GM21360 (cell line): Measurements from ENCODE around the gene MAST1.
A peak's percentile ranks its signal among the peaks of the same experiment; 100 is the strongest.

Source experiments
- ATAC-seq: cut with Tn5 transposase; IDR thresholded peaks from one replicate; pipeline ENCODE4 v1.9.1; 2021; ENCODE audit warnings: mild to moderate bottlenecking, moderate library complexity; ENCODE audit not compliant: unreplicated experiment

The MAST1 gene

DNA sequence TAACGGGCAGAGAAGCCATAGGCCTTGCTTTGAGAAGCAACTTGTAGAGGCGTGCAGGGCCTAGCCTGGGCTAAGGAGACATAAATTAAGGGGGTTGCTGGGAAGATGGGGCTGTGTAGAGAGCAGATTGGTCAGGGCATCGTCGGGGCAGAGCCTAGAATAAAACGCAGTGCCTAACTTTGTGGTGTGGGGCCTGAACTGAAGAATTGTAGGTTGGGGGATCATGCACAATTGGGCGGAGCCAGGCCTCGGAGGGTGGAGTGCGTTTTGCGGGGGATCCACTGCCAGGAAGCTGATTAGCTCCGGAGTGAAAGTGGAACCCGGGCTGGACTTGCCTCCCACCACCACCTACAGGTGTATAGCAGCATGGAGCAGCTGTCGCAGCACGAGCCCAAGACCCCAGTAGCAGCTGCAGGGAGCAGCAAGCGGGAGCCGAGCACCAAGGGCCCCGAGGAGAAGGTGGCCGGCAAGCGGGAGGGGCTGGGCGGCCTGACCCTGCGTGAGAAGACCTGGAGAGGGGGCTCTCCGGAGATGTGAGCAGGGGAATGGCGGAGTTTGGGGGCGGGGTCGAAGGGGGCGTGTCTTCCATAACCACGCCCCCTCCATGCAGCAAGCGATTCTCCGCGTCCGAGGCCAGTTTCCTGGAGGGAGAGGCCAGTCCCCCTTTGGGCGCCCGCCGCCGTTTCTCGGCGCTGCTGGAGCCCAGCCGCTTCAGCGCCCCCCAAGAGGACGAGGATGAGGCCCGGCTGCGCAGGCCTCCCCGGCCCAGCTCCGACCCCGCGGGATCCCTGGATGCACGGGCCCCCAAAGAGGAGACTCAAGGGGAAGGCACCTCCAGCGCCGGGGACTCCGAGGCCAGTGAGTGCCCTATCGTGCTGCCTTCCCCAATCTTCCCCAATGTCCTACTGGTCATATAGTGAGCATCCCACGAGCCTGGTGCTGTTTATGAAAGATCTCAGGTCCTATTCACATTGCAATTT is 29.1 kb downstream of the MAST1 start:
- no peak for ATAC-seq

DNA sequence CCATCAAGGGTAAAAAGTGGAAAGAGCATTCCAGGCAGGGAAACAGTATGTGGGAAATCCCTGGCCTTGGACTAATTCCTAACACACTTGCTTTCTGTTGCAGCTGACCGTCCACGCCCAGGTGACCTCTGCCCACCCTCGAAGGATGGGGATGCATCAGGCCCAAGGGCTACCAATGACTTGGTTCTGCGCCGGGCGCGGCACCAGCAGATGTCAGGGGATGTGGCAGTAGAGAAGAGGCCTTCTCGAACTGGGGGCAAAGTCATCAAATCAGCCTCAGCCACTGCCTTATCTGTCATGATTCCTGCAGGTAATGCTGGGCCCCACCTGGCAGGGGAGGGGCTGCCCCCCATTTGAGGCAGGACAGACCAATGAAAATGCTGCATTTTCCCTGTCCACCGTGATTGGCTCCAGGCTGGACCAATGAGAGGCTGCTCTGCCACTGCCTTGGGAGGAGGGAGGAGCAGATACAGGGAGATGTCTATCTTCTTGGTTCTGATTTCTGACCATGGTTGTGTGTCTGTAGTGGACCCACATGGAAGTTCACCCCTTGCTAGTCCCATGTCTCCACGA is 30.3 kb downstream of the MAST1 start:
- ATAC-seq = no peak

DNA sequence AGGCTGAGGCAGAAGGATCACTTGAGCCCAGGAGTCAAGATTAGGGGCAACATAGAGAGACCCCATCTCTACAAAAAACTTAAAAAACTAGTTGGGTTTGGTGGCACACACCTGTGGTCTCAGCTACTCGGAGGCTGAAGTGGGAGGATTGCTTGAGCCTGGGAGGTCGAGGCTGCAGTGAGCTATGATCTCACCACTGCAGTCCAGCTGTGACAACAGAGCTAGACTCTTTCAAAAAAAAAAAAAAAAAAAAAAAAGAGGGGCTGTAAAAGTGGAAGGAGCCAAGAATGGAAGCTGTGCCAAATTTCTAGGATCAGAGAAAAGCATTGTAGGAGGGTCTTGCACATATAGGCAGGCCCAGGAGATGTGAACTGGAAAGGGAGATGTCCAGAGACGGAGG is 33.4 kb downstream of the MAST1 start:
- no peak for ATAC-seq

DNA sequence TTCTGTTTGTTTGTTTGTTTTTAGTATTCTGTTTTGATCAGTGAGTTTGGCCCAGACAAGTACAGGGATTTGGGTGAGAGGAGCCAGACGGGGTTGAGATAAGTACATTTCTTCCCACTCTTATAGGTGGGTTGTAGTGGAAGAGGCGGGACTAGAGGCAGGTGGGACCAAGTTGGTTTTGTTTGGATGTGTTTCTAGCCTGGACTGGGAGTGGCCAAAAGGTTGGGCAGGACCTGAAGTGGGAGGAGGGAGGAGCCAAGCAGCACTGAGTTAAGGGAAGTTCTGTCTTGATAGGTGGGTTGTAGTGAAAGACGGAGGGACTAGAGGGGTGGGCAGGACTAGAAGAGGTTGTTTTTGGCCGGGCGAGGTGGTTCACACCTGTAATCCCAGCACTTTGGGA is 33.9 kb downstream of the MAST1 start:
- ATAC-seq = no peak

DNA sequence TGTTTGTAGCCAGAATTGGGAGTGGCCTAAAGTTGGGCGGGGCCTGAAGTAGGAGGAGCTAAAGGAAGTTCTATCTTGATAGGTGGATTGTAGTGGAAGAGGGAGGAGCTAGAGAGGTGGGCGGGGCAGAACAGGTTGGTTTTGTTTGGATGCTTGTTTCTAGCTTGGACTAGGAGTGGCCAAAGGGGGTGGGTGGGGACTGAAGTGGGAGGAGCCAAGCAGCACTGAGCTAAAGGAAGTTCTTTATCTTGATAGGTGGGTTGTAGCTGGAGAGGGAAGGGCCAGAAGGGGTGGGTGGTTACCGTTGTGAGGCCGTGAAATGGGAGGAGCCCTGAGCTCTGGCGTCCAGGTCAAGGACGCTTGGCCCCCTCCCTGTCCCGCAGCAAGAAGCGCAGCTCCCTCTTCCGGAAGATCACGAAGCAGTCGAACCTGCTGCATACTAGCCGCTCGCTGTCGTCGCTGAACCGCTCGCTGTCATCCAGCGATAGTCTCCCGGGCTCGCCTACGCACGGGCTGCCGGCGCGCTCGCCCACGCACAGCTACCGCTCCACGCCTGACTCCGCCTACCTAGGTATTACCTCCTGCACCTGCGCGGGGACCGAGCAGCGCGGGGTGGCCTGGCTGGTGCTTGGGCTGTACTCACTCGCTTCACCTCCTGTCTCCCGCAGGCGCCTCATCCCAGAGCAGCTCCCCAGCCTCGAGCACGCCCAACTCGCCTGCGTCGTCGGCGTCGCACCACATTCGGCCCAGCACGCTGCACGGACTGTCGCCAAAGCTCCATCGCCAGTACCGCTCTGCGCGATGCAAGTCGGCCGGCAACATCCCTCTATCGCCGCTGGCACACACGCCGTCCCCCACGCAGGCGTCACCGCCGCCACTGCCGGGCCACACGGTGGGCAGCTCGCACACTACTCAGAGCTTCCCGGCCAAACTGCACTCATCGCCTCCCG is 34.9 kb downstream of the MAST1 start:
- no peak for ATAC-seq

DNA sequence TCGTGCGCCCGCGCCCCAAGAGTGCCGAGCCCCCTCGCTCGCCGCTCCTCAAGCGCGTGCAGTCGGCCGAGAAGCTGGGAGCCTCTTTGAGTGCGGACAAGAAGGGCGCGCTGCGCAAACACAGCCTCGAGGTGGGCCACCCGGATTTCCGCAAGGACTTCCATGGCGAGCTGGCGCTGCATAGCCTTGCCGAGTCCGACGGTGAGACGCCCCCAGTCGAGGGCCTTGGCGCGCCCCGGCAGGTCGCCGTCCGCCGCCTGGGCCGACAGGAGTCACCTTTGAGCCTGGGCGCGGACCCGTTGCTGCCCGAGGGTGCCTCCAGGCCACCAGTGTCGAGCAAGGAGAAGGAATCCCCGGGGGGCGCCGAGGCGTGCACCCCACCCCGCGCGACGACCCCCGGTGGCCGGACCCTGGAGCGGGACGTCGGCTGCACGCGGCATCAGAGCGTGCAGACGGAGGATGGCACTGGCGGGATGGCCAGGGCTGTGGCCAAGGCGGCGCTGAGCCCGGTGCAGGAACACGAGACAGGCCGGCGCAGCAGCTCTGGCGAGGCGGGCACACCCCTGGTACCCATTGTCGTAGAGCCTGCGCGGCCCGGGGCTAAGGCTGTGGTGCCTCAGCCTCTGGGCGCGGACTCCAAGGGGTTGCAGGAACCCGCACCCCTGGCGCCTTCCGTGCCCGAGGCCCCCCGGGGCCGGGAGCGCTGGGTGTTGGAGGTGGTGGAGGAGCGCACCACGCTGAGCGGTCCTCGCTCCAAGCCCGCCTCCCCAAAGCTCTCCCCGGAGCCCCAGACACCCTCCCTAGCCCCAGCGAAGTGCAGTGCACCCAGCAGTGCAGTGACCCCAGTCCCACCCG is 35.8 kb downstream of the MAST1 start:
- ATAC-seq = no peak

DNA sequence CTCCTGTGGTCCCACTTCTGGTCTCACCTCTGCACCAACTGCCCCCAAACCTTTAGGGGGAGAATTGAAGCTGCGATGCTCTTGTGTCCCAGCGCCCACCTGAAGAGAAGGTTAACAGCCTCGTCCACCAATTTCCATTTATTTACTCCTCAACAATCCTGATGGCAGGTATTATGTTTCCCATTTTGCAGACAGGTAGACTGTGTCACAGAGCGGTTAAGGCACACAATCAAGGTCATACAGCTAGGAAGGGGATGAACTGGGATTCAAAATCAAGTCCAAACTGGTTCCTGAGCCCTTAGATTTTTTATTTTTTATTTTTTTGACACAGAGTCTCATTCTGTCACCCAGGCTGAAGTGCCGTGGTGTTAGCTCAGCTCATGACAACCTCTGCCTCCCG is 36.8 kb downstream of the MAST1 start:
- ATAC-seq = no peak

DNA sequence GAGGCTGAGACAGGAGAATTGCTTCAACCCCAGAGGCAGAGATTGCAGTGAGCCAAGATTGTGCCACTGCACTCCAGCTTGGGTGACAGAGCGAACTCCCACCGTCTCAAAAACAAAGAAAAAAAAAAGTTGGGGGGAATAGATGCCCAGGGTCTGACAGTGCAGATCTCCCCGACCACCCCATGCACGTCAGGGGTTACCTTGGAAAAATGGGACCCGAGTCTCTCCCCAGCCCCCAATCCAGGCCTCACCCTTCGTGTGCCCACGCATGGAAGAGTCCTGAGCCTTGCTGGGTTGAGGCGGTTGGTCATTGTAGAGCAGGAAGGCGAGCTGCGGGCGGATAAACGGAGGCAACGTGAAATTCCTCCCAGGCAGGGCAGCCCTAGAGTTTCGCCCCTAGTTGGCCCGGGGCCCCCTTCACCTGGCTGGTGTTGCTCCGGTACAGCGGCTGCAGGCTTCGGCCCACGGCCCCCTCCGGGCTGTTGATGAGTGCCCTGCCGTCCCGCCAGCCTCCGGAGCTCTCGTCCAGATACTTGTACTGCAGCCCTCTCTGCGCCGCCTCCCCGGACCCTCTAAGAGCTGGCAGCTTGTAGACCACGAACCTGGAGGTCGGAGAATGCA is 42.3 kb downstream of the MAST1 start:
- no peak for ATAC-seq

DNA sequence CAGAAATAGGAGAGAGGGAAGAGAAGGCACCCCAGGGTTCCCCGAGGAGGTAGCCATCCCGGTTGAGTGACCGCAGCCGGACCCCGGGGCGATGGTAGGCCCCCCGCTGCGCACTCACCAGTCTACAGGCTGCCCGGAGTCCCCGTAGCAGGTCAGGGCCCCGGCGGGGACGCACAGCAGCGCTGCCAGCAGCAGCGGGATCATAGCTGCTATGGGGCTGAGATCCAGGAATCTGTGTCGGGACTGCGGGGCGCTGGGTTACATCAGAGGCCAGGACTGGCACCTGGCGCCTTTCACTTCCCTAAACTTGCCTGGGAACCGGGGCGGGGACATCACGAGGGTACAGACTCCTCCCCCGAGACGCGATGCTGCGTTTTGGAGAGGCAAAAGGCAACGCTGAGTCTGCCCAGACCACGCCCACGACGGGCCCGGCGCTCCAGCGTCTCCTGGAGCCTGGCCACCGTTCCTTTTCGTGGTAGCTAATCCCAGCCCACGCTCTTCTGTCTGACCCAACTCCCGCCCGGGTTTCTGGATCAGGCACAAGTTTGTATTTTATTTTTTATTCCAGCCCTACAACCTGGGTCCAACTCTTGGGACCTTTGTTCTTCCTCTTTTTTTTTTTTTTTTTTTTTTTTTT is 43.0 kb downstream of the MAST1 start, which contains the start of gene DNASE2:
Gene DNASE2 (minus strand): TSS at position 278 of the 637 bp plus-strand sequence. CDS start 74 bp downstream, at position 204.
- ATAC-seq = peak; percentile 68

DNA sequence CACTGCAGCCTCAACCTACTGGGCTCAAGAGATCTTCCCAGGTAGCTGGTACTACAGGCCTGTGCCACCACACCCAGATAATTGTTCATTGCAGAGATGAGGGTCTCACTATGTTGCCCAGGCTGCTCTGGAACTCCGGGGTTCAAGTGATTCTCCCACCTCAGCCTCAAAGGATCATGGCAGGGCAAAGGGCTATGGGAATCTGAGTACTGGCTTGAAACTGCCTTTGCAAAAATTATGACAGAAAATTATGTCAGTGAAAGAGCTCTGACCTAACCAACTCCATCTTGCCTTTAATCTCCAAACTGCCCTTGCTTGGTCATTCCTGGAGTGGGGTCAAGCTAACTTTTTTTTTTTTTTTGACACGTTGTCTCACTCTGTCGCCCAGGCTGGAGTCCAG is 44.3 kb downstream of the MAST1 start:
- ATAC-seq = no peak

DNA sequence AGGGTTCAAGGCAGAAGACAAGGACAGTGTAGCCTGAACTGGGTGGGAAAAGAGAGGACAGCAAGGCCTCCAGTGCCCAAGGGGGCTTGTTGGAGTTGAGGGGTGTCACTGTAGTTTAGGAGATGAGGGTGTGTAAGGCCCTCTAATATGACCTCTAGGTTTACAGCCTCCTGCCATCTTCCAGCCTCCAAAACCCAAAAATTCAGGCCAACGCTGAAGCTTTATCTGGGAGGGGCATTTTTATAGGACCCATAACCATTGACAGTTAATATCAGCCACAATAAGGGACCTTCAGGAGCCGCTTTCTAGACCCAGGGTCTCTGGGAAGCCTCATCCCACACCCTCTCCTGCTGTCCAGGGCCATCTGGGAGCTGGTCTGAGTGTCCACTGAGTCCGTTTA is 45.9 kb downstream of the MAST1 start:
- no peak for ATAC-seq

DNA sequence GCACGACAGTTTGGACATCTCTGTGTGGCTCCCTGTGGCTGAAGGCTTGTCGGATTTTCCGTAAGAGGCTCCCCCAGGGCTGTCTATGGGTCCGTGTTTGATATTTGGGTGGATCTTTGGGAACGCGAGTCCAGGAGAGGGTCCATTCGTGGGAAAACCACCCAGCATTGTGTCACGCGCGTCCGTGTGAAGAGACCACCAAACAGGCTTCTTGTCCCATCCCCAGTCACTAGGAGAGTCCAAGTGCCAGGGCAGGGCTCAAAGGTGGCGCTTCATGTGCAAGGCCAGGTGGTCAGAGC is 46.3 kb downstream of the MAST1 start:
- no peak for ATAC-seq

DNA sequence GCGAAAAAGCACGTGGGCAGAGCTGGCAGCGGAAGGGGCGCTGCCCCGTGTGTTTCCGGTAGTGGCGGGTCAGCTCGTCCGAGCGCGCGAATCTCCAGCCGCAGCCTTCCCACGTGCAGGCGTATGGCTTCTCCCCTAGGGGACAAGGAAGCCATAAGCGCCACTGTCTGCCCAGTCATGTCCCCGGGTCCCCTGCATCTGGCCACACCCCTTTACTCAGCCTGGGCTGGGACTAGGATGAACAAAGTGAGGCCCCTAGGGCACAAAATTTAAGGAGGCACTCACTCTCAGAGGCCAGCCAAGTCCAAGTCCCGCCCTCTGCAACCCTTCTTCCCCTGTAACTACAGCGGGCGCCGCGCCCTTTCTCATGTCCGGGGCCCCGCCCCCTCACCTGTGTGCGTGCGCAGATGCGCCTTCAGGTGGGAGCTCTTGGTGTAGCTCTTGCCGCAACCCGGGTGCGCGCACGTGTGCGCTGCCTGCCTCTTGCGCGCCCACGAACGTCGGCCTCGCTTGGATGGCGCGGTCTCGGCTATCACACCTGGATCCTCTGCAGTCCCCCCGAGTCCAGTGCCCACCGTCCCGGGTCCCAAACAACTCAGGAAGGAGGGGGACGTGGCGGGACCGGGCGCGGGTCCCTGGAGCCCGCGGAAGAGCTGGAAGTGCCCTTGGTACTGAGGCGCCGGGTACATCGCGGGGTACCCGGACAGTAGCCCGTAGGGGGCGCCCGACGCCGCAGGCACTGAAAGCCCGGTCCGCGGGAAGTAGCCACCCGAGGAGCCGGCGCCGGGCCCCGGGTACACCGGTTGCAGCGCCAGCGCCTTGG is 46.8 kb downstream of the MAST1 start:
- ATAC-seq = no peak

DNA sequence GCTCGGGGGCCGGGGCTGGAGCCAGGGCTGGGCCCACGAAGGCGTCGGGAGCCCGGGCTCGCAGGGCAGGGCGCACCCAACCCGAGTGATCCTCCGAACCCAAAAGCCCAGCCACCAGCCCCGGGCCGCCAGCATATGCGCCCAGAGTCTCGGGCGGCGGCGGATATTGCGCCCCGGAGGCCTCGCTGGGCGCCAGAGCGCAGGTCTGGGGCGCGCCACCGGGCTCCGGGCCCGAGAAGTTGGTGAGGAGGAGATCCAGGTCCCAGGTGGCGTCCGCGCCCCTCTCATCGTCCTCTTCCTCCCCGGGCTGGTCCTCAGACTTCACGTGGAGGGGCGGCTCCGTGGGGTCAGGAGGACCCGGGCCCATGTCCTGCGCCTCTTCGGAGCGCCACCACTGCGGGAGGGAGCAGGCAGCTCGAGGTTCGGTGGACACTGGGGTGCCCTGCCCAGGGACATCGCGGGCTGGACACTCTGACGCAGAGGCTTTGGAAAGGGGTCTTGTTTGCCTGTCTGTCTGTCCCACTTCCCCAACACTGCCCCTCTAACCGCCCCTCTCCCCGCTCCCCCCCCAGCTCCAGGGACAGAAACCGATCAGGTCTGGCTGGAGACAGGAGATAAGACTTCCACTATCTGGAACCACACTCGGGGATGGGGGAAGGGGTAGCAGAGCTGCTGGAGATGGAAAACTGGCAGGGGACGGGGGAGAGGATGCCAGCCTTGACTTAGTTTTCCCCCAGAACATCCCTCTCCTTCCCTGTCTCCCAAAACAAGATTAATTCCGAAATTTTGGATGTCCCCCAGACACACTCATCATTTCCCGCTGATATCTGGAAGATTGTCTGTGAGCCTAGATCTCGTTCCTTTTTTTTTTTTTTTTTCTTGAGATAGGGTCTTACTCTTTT is 47.7 kb downstream of the MAST1 start:
- no peak for ATAC-seq

DNA sequence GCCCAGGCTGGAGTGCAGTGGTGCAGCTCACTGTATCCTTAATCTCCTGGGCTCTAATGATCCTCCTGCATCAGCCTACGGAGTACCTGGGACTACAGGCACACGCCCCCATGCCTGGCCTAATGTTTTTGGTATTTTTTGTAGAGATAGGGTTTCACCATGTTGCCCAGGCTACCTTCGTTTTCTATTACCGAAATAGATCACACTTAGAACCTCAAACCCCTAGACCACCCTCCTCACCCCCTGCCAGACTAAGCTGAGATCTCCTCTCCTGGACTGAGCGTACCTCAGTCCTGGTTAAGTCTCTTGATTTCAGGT is 48.3 kb downstream of the MAST1 start:
- no peak for ATAC-seq

DNA sequence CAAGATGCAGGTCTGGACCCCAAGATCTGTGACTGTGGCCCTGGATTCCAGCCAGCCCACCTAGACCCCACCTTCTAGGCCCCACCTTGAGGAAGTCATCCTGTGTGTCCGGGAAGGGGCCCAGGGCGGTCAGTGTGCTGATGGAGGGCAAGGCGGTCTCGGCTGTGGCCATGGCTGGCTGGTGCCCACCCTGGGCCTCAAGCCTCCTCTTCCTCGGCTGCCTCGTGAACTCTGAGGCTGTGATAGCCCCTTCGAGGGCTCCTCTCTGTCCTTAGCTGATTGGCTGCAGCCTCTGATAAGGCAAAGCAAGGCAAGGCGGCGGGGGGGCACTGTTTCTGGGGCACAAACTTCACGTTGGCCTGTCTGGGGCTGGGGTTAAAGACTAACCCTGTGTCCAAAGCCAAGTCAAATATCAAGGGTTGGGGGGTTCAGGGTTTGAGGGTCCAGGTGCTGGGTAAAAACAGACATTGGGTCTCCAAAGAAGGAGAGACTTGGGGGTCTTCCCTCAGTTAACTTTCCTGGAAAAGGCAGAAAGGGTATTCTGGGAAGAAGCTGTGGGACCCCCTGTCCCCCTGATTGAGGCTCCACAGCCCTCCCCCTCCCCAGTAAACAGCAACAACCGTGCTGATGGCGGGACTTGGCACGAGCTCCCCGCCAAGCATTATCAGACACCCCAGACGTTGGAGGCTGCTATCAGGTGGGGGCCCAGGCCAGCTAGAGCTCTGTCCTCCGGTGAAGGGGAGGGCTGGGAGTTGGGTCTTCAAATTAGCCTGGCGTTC is 48.8 kb downstream of the MAST1 start, which contains the start of gene KLF1:
Gene KLF1 (minus strand): TSS at position 233 of the 779 bp plus-strand sequence. CDS start 61 bp downstream, at position 172.
- ATAC-seq = no peak
